ENCODE measurements around the gene CDKAL1. TPM values are rescaled to one million over a fixed set of nuclear protein-coding genes. Genes with fewer than 3 reads are reported as not detected.

Gene CDKAL1
- total RNA-seq, 4 donors from 2014 or later = 11.8 to 21.4 (median 13.8) TPM

- no peak for TF ChIP-seq CTCF (IDR thresholded peaks at IDR 0.05)
- DNase-seq (ENCODE audit: low spot score) = no peak
- ATAC-seq (ENCODE audit: low FRiP score) = no peak
Observed at GRCh38 chr6:20700375-20700774, 166.1 kb downstream of the CDKAL1 start.

GRCh38 chr6:20702366-20702765 is 168.1 kb downstream of the CDKAL1 start:
- DNase-seq (ENCODE audit: low spot score) (no peak), ATAC-seq (ENCODE audit: low FRiP score) (no peak)
- TF ChIP-seq CTCF (IDR thresholded peaks at IDR 0.05) = no peak

- DNase-seq (ENCODE audit: low spot score) = no peak
Observed at GRCh38 chr6:20703049-20703448, 168.8 kb downstream of the CDKAL1 start.

GRCh38 chr6:20704325-20705025 is 170.2 kb downstream of the CDKAL1 start:
- ATAC-seq (ENCODE audit: low FRiP score) = no peak
- no peak for TF ChIP-seq CTCF (IDR thresholded peaks at IDR 0.05)

More at GRCh38 chr6:20703049-20703448, 168.8 kb downstream of the CDKAL1 start:
- no peak for TF ChIP-seq CTCF (IDR thresholded peaks at IDR 0.05)
- ATAC-seq (ENCODE audit: low FRiP score) = no peak

GRCh38 chr6:20705741-20706140 is 171.5 kb downstream of the CDKAL1 start:
- ATAC-seq (ENCODE audit: low FRiP score) (no peak), DNase-seq (ENCODE audit: low spot score) (no peak)
- no peak for TF ChIP-seq CTCF (IDR thresholded peaks at IDR 0.05)

More at GRCh38 chr6:20704325-20705025, 170.2 kb downstream of the CDKAL1 start:
- DNase-seq (ENCODE audit: low spot score) = no peak

- ATAC-seq (ENCODE audit: low FRiP score) (no peak), DNase-seq (ENCODE audit: low spot score) (no peak)
- TF ChIP-seq CTCF (IDR thresholded peaks at IDR 0.05) = no peak
Observed at GRCh38 chr6:20706238-20706938, 172.1 kb downstream of the CDKAL1 start.

Data from omental fat pad (tissue), 4 donors.